GDM1 (cell line): ENCODE data around the gene PLEKHA8.
"Not testable (repeated sequence)": the region's sequence is repeated elsewhere in the genome, so short reads cannot be mapped to it uniquely, and the experiment has no call there.

Experiments
- DNase-seq: peaks from one replicate; lab custom pipeline; 2025; lab: John Stamatoyannopoulos, UW

PLEKHA8 gene

DNA sequence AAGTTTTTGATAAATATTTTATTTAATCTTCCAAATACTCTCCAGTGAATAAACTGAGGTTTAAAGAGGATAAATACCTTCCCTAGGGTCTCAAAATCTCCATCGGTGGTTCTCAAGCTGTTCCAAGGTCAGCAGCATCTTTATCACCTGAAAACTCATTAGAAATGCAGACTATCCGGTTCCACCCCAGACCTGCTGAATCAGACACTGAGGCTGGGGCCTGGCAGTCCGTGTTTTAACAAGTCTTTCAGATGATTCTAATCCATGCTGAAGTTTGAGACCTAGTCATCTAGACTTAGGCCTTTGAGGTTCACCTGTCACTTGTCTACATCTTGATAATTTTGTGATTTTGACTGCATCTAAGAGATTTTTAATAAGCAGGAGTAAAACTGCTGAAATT, 37.5 kb downstream of the PLEKHA8 start:
- DNase-seq, result no peak

DNA sequence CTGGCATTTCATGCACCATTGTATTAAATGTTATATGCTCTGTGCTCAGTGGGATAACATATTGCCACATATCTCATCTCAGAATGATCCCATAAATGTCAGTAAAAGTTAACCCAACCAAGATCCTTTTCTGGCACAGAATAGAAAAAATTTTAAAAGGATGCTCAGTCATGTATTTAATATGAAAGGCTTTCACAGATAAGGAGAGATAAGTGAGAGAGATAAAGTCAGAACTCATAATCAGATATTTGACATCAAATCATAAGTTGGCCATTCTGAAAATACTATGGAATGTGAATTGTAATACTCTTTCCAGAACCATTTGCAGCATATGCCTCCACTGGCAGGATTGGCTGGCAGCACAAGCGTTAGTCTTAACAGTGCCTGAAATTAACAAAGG, 38.5 kb downstream of the PLEKHA8 start:
- no peak for DNase-seq

DNA sequence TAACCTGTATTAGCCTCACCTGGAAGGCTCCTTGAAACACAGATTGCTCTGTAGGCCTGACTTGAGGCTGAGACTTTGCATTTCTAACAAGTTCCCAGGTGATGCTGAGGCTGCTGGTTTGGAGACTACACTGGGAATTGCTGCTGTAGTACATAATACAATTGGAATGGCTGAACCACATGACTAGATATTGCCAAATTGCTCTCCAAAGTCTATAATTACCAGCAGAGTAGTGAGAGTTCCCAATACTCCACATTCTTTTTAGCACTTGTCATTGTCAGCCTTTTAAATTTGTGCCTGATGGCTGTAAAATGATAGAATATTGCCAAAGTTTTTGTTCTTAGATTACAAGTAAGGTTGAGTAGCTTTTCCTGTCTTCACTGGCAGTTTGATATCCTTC, 39.9 kb downstream of the PLEKHA8 start:
- no peak for DNase-seq

DNA sequence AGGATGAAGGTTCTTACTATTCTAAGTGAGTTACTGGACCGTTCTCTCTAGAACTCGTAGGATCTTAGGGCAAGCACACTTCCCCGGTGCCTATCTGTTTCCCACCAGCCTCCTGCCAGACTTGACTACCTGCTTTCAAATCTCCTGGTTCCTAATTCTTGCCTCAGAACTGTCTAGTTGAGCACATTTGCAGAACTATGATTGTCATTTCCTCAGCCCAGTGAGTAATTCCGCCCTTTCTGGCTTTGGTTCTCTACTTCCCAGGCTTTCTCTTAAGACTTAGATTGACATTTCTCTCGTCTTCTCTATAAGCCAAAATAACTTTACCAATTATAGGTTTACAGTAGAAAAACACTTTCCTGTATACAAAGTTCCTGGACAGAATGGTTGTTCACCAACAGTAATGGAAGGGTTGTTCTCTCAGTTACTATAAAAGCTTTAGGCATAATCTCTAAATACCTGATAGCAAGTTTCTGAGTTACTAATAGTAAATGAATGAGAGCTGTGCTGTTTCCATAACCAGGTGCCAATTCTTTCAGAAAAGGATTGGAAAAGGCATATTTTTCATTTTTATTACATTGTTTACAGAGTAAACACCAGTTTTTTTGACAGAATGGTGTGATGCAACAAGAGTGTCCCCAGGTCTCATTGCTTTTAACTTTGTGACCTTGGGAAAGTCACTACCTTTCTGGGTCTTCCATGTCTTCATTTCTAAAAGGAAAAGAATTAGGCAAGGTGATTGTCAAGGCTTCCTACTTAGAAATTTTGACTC, 41.1 kb downstream of the PLEKHA8 start:
- DNase-seq, result no peak

DNA sequence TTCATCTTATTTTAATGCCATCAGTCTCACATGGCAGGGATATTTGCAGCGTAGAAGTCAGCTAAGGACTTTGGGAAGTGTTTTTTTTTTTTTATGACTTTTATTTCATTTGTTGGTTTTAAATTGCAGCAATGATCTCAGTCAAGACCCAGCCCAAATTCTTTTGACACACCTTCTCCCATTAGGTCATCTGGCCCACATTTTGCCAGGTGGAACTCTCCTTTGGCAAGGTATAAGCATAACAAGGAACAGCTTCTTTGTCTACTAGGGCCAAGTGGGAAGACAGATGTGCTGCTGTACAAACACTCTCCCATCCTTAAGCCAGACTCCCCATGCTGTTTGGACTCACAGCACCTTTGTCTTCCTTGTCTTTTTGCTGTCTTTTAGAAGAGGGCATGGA, 41.8 kb downstream of the PLEKHA8 start:
- no peak for DNase-seq

DNA sequence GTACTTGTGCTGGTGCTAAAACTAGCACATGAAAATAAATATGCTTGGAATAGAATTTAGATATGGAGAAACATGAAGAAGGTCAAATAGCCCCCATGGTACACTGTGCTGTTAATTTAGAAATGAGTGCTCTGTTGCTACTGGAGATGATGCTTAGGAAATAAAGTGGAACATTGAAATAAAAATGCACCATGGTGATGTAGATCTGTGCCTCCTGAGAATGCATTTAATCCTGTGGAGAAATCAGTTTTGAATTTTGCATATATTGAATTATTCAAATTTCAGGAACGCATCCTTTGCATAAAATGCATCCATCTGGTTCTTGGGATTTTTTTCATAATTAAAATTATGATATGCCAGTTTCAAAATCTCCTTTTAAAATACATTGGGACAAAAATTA, 44.5 kb downstream of the PLEKHA8 start:
- no peak for DNase-seq

DNA sequence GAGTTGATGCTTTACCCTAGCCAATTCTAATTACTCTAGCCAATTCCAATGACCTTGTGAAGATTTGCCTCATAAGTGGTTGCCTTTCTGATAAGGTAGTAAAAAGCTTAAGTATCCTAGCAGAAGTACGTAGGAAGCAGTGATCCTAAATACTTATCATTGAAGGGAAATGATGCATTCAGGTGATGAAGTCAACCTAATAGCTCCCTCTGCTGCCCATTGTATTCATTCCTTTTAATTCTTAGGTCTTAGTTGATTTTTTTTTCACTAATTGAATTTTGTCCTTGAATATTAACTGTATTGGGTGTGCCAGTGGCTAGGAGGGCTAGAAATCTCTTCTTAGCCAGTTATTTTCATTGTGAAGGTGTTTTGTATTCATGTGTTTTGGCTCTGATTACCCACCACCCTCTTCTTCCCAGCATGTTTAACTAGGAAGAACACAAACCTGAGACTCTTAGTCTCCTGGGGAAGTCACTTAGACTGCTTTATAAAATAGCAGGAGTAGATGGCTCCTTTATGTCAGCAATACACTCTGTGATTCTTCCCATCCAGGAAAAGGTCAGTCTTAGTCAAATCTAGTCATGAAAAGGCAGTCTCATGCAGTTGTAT, 46.3 kb downstream of the PLEKHA8 start:
- no peak for DNase-seq

DNA sequence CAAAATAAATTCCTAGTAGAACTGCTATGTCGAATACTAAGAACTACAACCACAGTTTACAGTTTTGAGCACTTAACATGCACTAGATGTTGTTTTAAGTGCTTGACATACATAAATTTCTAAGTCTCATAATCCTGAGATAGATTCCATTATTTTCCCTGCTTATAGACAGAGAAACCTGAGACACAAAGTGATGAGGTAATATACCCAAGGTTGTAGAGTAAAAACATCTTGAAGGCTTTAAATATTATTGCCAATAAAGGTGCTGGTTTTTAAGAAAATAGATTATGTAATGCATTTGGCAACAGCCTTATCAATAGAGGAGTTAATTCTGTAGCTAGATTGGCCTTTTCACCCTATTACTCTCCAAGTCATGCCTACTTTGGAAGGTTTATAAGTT, 48.2 kb downstream of the PLEKHA8 start:
- DNase-seq, result no peak

DNA sequence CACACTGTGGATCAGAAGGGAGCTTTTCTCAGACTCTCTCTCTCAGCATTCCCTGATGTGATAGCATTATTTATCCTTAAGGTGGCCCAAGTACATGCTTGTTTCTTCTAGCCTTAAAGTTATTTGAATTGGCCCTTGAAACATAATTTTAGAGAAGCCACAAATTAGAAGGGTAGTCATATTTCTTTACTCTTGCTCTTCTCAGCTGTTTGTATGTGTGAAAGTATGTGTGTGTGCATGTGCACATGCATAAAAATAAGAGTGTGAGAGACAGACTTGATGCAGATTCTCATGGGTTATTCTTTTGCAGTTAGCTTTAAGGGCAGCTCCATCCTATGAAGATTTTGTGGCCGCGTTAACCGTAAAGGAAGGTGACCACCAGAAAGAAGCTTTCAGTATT, 50.1 kb downstream of the PLEKHA8 start:
- no peak for DNase-seq

DNA sequence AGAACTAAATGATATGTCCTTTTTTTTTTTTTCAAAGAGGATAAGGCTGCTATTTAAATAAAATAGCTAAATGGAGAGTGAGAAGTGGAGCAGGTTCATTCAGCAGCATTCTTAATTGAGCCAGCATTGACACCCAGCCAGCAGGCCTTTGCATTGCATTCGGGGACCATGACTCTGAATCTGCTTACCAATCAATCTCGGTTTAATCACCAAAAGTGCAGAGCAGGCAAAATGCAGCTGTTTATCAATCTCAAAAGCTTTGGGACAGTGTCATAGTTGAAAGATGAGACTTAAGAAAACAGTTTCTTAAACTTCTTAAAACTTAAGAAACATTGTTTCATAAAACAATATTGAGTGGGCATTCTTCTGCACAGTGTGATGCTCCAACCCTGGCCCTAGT, 51.7 kb downstream of the PLEKHA8 start:
- DNase-seq, result no peak

DNA sequence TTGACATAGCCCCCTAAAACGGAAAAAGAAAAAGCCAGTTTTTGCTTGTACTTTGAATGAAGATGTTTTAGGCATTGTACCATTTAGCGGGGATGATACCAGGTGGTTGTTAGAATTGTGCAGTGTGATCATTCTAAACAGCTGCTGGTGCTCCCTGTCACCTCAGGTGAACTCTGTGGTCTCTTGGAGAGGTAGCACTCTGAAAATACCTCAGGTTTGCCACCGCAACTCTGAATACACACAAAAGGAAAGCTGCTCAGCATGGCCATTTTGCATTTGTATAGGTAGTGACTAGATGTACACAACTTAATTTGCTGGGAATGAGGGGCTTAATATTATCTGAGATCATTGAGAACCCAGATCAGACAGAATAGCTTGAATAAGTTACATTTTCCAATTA, 52.6 kb downstream of the PLEKHA8 start:
- no peak for DNase-seq

DNA sequence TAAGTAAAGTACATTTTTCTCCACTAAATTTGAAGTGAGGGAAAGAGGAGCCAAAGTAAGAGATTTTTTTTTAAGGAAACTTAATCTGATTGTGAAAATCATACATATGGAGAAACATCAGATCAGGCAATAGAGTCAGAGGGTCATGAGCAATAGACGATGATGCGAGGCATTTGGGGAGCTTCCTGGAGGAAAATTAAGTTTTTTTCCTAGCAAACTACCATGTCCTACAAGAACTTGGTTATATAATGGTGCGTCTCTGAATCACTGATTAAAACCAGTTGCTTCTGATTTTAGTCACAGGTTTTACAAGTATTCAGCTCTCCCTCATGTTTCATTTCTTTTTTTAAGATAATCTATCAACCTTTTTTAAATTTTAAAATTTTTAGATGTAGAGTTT, 54.5 kb downstream of the PLEKHA8 start:
- no peak for DNase-seq

DNA sequence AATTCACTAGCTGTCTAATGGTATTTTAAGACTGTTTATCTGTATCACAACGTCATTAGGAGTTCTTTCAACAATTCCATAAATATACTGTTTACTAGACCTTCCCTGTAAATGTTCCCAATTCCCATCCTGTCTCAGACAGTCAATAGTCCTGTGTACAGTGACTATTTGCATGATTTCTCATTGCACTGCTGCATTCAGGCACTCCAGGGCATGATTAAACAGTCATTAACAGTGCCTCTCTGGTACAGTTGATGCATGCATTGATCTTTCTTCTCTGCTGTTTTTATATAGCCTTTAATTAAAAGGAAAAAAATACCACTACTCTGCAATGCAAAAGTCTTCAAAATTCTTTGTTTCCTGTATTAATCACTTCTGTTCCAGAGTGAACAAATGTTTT, 55.1 kb downstream of the PLEKHA8 start:
- no peak for DNase-seq

DNA sequence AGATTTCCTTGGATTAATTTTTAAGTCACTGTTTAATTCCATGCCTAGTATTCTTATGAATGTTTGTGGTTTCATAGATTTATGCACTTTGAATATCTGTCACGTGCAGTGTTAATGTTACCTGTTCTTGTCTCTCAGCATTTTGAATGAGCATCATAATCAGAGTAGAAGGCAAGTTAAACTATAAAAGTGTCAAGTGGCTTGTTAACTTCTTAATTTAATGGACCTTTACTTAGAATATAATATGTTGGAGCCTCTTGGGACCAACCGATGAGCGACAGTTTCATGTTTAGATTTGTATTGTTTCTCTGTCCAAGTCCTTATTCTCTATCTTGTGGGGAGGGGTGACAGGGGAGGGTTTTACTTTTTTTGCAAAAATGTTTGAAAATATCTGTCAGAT, 56.0 kb downstream of the PLEKHA8 start:
- no peak for DNase-seq

DNA sequence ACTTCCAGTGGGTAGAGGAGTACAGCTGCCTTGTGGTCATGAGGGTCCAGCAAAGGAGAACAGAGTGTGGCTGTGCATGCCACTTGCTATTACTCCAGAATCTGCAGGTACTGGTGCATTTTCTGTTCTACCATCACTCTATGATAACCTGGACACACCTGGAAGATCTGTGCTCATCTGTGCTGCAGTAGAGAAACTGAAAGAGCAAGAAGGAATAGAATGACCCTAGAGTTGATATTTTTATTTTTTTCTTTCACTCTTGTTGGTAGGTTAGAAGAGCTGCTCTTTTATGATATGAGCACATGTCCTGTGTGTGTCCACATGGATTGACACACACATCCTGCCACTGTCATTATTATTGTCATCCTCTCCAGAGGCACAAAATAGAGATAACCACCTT, 58.3 kb downstream of the PLEKHA8 start:
- no peak for DNase-seq

DNA sequence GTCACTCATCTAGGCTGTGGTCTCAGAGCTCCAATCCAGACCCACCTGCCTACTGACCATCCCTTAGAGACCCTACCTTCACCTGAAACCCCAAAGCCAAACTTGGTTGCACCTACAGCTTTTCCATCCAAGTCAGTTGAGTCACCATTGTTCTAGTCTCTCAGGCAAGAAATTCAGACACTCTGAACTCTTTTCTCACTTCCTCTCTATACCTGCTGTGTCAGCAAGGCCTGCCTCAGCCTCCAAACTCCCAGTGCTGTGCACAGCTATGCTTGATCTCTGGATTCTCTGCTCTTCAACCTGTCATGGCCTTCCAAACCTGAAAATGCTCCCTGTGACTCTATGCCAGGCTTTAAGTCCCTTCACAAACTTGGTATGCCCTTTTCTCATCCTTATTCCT, 59.2 kb downstream of the PLEKHA8 start:
- no peak for DNase-seq

DNA sequence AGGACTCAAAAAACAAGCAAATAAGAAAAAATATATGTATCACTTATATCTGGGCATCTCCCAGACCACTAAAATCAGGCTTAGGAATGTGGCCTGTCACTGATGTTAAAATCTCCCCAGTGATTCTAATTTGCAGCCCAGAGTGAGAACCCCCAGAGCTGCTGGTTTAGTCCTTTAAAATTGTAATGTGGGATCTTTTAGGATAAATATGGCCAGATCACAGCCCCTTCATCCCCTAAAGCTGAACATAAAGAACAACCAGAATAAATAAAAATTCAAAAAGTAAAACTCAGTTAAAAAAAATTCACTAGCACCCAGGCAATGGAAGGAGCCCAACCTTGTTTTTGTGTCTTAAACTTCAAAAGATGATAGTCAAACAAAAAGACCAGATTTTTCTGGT, 60.1 kb downstream of the PLEKHA8 start:
- DNase-seq, result no peak

DNA sequence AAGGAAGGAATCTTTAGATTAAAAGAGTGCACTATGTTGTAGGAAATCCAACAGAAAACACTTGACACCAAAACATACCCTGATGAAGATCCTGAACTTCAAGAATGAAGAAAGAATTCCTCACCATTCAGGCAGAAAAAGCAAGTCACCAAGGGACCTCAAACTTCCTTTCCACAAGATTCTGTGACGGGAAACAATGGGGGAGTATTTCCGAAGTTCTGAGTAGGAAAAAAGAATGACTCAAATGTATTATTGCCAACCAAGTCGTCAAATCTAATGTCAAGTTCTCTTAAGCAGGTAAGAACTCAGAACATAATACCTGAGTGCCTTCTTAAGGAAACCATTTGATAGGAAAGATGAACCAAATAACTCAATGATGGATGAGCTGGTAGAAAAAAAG, 61.9 kb downstream of the PLEKHA8 start:
- DNase-seq, result no peak

DNA sequence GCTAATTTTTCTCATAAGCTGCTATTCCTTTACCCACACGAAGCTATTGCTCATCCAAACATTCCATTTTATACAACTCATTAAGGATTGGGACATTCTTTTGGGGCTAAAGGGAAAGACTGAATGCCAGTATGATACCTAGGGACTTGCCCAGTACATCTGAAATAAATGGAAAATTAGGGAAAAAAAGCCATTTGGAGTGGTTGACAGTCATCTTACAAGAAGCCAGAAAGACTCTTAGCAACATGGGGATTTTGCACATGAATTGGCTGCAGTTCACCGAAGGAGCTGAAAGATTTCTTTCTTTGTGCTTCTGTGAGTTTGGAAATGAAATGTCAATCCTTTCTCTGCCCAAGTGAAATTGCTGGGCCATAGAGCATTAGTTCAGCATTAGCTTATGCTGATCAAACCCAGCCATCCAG, 63.3 kb downstream of the PLEKHA8 start:
- DNase-seq, result no peak

DNA sequence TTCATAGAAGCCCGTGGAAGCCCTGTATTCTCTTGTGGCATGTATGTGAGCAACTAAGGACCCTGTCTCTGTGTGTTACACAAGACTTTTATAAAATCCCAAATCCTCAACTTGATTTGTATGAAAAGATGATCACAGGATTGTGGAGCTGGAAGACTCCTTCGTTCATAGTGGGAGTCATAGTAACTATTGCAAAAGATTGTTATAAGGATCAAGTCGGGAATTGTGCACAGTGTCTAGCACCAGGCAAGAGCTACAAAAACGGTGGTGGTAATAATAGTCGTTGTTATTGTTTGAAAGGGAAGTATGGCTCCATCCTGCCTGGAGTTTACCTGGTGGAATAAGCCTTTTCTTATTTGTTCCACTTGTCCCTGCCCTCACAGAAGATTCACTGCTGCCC, 63.8 kb downstream of the PLEKHA8 start:
- no peak for DNase-seq

DNA sequence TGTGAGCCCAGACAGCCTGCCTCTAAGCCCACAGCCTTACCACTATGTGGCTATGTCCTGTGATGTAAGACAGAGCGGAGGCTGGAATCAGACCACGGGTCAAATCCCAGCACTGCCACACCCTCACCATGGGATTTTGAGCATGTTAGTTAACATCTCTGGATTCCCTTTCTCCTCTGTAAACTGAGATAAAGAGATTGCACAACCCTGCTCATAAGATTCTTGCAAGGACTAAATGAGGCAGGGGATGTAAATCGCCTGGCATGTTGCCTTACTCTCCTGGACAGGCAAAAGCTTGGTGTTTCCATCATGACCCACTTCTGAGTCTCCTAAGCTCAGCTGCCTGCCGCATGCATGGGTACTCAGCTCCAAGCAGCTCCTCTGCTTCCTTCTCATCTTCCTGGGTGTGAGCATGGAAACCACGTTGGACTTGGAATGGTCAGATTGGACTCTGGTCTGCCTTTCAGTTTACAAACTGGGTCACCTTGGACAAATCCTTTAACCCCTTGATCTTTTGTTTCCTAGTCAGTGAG, 65.3 kb downstream of the PLEKHA8 start:
- DNase-seq, result no peak

DNA sequence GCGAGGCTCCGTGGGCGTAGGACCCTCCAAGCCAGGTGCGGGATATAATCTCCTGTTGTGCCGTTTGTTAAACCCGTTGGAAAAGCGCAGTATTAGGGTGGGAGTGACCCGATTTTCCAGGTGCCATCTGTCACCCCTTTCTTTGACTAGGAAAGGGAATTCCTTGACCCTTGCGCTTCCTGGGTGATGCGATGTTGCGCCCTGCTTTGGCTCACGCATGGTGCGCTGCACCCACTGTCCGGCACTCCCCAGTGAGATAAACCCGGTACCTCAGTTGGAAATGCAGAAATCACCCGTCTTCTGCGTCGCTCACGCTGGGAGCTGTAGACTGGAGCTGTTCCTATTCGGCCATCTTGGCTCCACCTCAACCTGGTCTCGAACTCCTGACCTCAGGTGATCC, 70.4 kb downstream of the PLEKHA8 start:
- DNase-seq, result not testable (repeated sequence)

DNA sequence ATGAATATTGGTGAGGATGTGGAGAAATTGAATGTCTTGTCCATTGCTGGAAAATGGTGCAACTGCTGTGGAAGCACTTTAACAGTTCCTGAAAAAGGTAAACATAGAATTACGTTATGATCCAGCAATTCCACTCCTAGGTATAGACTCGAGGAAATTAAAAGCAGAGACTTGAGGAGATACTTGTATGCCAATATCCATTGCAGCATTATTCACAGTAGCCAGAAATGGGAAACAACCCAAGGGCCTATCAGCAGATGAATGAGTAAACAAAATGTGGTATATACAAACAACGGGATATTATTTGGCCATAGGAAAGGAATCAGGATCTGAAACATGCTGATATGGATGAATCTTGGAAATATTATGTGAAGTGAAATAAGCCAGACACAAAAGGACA, 74.1 kb downstream of the PLEKHA8 start:
- no peak for DNase-seq

DNA sequence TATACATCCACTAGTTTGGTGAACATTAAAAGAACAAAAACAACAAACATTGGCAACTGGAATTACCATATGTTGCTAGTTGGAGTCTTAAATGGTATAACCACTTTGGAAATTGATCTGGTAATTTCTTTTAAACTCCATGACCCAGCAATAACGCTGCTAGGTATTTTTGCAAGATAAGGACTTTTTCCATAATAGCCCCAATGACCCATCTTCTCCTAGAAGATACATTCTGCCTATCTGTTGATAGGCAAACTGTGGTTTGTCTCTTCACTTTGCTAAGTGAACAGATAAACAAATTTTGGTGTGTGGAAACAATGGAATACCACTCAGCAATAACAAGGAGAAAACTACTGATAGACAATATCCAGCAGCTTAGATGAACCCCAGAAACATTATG, 75.9 kb downstream of the PLEKHA8 start:
- DNase-seq, result no peak
